Stimulated activated CD4-positive, alpha-beta T cell treated with anti-CD3 and anti-CD28 coated beads, Interleukin-4, amount 100 ng/mL, for 48 hours (primary cell): ENCODE results near the gene TSC22D4.
"Not testable (repeated sequence)": the region's sequence is repeated elsewhere in the genome, so short reads cannot be mapped to it uniquely, and the experiment has no call there.

ENCODE experiments used
- DNase-seq, 2 donors: peaks; one replicate each; pipeline ENCODE4 v3.0.0-alpha.2; 2020; ENCODE audit warnings: low read depth in 2 of 2

The TSC22D4 gene

GRCh38 chr7:100443096-100443840 is 35.7 kb downstream of the TSC22D4 start:
- no peak for DNase-seq

DNA sequence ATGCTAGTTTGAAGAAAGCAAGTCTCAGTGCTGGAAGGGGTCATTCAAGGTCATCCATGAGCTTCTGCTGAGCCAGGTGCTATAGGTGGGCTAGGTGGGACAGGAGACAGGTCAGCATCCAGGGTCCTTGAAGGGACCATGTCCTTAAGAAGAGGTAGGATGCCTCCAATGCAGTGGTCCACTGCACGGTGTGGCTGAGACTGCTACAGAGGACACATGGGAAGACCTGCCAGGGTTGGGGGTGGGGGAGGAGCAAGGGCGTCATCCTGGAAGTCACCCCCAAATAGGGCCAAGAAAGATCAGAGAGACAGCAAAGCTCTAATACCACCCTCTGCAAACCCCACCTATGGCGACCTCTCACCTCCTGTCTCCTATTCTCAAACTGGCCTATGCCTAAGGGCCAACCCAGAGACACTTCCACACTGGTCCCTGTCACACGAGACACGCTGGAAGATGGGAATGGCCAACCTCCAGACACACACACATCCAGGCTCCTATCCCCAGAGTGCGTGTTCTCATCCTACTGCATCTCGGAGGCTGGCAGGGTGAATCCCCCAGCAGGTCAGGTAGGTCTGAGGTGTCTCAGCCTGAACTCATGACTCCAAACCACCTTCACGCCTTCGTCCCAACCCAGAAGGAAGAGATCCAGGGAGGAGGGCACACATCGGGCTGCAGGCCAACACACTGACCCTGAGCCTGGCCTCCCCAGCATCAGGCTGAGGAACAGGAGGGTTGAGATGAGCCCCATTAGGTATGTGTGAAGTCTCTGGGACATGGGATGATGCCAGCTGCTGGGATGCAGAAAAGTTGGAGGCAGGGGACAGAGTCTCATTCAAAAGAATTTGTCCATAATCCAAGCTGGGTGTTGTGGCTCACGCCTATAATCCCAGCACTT is 37.1 kb downstream of the TSC22D4 start:
- no peak for DNase-seq

GRCh38 chr7:100439244-100439643 is 39.8 kb downstream of the TSC22D4 start:
- DNase-seq = not testable (repeated sequence)

- DNase-seq = not testable (repeated sequence)
Measured at GRCh38 chr7:100438731-100439130, 40.3 kb downstream of the TSC22D4 start.

- no peak for DNase-seq
Measured at GRCh38 chr7:100438172-100438571, 40.8 kb downstream of the TSC22D4 start.

DNA sequence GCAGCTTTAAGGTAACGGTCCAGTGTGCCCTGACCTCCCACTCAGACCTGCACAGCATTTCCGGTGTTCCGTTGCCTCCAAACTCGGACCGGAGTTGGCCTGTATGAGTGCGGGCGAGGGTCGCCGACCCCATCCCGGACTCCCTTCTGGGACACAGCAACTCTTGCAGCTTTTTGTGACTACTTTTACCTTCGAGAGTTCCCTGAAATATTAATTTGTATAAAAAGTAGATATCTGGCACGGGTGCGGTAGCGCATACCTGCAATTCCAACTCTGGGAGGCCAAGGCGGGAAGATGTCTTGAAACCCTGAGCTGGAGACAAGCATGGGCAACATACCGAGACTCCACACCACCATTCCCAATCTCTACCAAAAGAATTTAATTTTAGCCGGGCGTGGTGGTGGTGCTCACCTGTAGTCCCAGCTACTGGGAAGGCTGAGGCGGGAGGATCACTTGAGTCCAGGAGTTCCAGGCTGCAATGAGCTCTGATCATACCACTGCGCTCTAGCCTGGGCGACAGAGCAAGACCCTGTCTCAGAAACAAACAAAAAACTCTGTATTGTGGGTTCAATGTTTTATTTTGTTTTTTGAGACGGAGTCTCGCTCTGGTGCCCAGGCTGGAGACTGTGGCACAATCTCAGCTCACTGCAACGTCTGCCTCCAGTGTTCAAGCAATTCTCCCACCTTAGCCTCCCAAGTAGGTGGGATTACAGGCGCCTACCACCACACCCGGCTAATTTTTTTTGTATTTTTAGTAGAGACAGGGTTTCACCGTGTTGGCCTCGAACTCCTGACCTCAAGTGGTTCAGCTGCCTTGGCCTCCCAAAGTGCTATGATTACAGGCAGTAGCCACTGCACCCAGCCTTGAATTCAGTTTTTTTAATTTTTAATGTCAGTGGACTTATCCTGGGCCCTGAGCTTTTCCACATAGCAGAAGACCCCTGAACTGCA is 41.6 kb downstream of the TSC22D4 start:
- DNase-seq = no peak

- DNase-seq = peak; percentile 19 to 26
Measured at GRCh38 chr7:100435401-100436304, 43.4 kb downstream of the TSC22D4 start.

GRCh38 chr7:100434297-100435144 is 44.5 kb downstream of the TSC22D4 start:
- no peak for DNase-seq

DNA sequence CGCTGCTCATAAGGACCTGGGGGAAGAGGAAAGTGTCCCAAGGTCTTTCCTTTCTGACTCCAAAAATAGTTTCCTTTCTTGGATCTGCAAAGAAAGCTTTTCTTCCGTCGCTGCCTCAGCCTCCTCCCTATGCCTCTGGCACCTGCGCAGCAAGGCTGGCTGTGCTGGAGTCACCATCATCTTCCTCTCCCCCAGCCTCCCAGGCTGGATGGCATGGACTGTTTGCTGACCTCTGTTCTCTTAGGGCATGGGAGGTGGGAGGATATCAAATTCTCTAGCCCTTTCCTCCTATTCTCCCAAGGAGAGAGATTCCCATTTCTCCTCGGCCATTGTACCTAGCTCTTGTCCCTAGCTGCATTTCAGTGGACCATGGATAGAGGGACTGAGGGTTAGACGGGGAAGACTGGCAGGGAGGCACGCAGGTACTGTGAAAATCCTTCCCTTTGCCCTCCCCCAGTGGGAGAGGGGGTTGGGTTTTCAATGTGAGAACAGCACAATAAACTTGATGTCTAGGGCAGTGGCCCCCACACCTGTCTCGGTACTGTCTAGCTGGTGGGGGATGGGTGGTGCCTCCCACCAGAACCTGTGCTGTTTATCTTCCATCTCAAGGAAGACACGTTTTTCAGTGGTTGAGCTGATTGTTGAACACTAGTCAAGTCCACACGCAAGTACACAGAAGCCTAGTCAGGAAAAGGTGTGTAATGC is 45.3 kb downstream of the TSC22D4 start:
- DNase-seq = no peak

DNA sequence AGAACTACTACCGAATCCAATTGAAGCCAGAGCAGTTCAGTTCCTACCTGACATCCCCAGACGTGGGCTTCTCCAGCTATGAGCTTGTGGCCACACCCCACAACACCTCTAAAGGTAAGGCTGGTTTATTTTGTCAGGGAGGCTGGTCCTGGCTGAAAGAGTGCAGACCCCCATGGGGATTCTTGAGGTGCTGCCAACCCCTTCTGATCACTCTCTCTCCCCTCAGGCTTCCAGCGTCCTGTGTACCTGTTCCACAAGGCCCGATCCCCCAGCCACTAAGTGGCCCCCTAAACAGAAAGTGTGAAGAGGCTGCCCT is 45.8 kb downstream of the TSC22D4 start:
- DNase-seq = no peak

GRCh38 chr7:100432621-100433275 is 46.3 kb downstream of the TSC22D4 start:
- no peak for DNase-seq

GRCh38 chr7:100432053-100432452 is 47.0 kb downstream of the TSC22D4 start:
- no peak for DNase-seq

GRCh38 chr7:100431286-100431735 is 47.7 kb downstream of the TSC22D4 start:
- DNase-seq = no peak

DNA sequence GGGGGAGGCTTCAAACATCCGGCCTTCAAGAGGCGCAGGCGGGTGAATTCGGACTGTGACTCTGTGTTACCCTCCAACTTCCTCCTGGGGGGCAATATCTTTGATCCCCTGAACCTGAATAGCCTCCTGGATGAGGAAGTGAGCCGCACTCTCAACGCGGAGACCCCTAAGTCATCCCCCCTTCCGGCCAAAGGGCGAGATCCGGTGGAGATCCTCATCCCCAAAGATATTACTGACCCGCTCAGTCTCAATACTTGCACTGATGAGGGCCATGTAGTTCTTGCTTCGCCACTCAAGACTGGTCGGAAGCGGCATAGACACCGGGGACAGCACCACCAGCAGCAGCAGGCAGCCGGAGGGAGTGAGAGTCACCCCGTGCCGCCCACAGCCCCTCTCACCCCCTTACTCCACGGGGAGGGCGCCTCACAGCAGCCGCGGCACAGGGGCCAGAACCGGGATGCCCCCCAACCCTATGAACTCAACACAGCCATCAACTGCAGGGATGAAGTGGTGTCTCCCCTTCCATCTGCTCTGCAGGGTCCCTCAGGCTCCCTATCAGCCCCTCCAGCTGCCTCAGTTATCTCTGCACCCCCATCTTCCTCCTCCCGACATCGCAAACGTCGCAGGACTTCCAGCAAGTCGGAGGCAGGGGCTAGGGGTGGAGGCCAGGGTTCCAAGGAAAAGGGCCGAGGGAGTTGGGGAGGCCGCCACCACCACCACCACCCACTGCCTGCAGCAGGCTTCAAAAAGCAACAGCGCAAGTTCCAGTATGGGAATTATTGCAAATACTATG is 48.3 kb downstream of the TSC22D4 start:
- DNase-seq = peak in 1 of 2 donors; percentile 19

DNA sequence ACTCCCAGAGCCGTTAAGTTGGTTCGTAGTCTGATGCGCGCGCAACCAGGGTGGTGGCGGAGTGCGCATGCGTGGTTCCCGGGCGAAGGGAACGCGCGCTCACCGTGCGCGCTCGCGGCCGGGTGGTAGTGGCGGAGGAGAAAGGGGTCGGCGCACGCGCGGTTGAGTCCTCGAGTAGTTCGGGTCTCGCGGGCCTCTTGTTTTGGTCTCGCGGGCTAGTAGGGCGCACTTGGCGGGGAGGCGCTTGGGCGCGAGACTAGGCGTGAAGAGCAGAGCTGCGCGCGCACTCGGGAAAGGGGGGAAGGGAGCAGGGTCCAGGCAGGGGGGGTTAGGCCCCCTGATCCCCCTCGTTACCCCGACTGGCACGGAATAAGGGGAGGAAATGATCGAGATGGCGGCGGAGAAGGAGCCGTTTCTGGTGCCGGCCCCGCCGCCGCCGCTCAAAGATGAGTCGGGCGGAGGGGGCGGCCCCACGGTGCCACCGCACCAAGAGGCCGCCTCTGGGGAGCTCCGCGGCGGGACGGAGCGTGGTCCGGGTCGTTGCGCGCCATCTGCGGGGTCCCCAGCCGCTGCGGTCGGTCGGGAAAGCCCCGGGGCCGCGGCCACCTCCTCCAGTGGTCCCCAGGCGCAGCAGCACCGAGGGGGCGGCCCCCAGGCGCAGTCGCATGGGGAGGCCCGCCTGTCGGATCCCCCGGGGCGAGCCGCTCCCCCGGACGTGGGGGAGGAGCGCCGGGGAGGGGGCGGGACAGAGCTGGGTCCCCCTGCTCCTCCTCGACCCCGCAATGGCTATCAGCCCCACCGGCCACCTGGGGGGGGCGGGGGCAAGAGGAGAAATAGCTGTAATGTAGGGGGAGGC is 49.1 kb downstream of the TSC22D4 start, which contains the start of gene MEPCE:
TSS of gene MEPCE (plus strand) at position 195 of the 856 bp plus-strand sequence. CDS start at position 383, 188 bp downstream.
- peak; percentile 92 to 98 for DNase-seq

GRCh38 chr7:100428967-100429636 is 49.9 kb downstream of the TSC22D4 start:
- DNase-seq = peak; percentile 100
